NB4 (cell line): ENCODE measurements around the gene CADPS2.

Source experiments
- POLR2A ChIP-seq: IDR thresholded peaks from 2 replicates; pipeline ENCODE4 v1.6.1; 2011; ENCODE audit warnings: mild to moderate bottlenecking; ENCODE audit not compliant: insufficient read length; ENCODE audit errors: extremely low read depth
- TF ChIP-seq, protein P1 (sequence below): IDR thresholded peaks from one replicate; pipeline ENCODE4 v1.5.1; 2012; ENCODE audit warnings: low read depth, low read length
- TF ChIP-seq, protein P2 (sequence below): IDR thresholded peaks from 2 replicates; pipeline ENCODE4 v1.6.1; 2011; ENCODE audit warnings: low read depth, low read length

DNA sequence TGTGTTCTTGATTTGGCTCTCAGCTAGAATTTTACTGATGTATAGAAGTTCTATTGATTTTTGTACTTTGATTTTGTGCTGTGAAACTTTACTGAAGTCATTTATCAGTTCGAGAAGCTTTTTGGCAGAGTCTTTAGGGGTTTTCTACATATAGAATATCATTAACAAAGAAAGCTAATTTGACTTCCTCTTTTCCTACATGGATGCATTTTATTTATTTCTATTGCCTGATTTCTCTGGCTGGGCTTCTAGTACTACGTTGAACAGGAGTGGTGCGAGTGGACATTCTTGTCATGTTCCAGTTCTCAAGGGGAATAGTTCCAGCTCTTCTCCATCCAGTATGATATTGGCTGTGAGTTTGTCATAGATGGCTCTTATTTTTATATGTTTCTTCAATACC lies 252.8 kb downstream of the CADPS2 start:
- no peak for TF ChIP-seq POLR2A
- TF ChIP-seq, protein P1, sequence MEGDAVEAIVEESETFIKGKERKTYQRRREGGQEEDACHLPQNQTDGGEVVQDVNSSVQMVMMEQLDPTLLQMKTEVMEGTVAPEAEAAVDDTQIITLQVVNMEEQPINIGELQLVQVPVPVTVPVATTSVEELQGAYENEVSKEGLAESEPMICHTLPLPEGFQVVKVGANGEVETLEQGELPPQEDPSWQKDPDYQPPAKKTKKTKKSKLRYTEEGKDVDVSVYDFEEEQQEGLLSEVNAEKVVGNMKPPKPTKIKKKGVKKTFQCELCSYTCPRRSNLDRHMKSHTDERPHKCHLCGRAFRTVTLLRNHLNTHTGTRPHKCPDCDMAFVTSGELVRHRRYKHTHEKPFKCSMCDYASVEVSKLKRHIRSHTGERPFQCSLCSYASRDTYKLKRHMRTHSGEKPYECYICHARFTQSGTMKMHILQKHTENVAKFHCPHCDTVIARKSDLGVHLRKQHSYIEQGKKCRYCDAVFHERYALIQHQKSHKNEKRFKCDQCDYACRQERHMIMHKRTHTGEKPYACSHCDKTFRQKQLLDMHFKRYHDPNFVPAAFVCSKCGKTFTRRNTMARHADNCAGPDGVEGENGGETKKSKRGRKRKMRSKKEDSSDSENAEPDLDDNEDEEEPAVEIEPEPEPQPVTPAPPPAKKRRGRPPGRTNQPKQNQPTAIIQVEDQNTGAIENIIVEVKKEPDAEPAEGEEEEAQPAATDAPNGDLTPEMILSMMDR, result no peak
- TF ChIP-seq, protein P2, sequence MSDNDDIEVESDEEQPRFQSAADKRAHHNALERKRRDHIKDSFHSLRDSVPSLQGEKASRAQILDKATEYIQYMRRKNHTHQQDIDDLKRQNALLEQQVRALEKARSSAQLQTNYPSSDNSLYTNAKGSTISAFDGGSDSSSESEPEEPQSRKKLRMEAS, result no peak
